SK-N-MC (cell line): ENCODE data around the gene UGDH.

Source experiments
- DNase-seq: peaks from one replicate; pipeline ENCODE4 v3.0.0-alpha.2; 2011; ENCODE audit warnings: low read depth, low spot score
- H3K27ac ChIP-seq: fragments of 200-600 bp; sonication (generic); 2 replicates; pipeline ENCODE4 v1.5.1; 2016; ENCODE audit warnings: mixed run types
- H3K36me3 ChIP-seq: fragments of 200-600 bp; sonication (generic); 2 replicates; pipeline ENCODE4 v1.6.1; 2017; ENCODE audit warnings: antibody characterized with exemption, low read length, mixed read lengths; ENCODE audit not compliant: insufficient read depth
- H3K4me3 ChIP-seq: fragments of 200-600 bp; sonication (generic); 2 replicates; pipeline ENCODE4 v1.5.1; 2016
- H3K9ac ChIP-seq: fragments of 200-600 bp; sonication (generic); 2 replicates; pipeline ENCODE4 v1.8.0; 2017; ENCODE audit warnings: mixed run types, mixed read lengths; ENCODE audit not compliant: insufficient read length
- H3K9me3 ChIP-seq: fragments of 200-600 bp; sonication (generic); 2 replicates; pipeline ENCODE4 v1.6.1; 2017; ENCODE audit warnings: low read depth, mild to moderate bottlenecking, antibody characterized with exemption, low read length, moderate library complexity, mixed read lengths
- EZH2 ChIP-seq: fragments of 200-600 bp; sonication (generic); IDR thresholded peaks from one replicate; pipeline ENCODE4 v1.6.1; 2017; ENCODE audit warnings: antibody characterized with exemption
- FOXP2 ChIP-seq: optimal IDR thresholded peaks from 2 replicates; pipeline ENCODE3; 2011; ENCODE audit warnings: mild to moderate bottlenecking, moderate library complexity; ENCODE audit not compliant: insufficient read depth; ENCODE audit errors: extremely low read length, control extremely low read depth
- POLR2AphosphoS5 ChIP-seq: IDR thresholded peaks from 2 replicates; pipeline ENCODE4 v1.6.1; 2012; ENCODE audit warnings: mild to moderate bottlenecking, low read depth, low read length, borderline replicate concordance

UGDH gene

GRCh38 chr4:39527296-39528060 is at the start of gene UGDH:
TSS of gene UGDH (minus strand) at chr4:39527439. CDS start at chr4:39521512, 5,927 bp downstream.
- Histone ChIP-seq H3K9ac (peak within 1 kb of the TSS; percentile 96), H3K9me3 (no peaks in the 10 kb centered on the region), H3K36me3 (no peaks in the 10 kb centered on the region), H3K27ac (0 out of 2 replicates have a peak within 1 kb of the TSS, but pooled peaks have one; percentile 34), H3K4me3 (peak within 1 kb of the TSS; percentile 99)
- peak; percentile 64 for DNase-seq
- TF ChIP-seq EZH2, result no peak
- peak; percentile 87 for TF ChIP-seq POLR2AphosphoS5
- peak; percentile 34 for TF ChIP-seq FOXP2

- Histone ChIP-seq H3K36me3 (no peaks in the 10 kb centered on the region), H3K4me3 (no peak overlapping the region), H3K9me3 (no peaks in the 10 kb centered on the region), H3K27ac (no peak overlapping the region), H3K9ac (no peak overlapping the region)
- DNase-seq, result no peak
- no peak for TF ChIP-seq POLR2AphosphoS5
- no peak for TF ChIP-seq FOXP2
Measured at GRCh38 chr4:39574946-39575345, 47.7 kb upstream of the UGDH start.

- Histone ChIP-seq H3K36me3 (no peaks in the 10 kb centered on the region), H3K9me3 (no peaks in the 10 kb centered on the region), H3K9ac (no peak overlapping the region), H3K27ac (no peak overlapping the region), H3K4me3 (no peak overlapping the region)
- TF ChIP-seq EZH2 (no peak), POLR2AphosphoS5 (no peak), FOXP2 (no peak)
- DNase-seq, result no peak
Measured at GRCh38 chr4:39571504-39571903, 44.3 kb upstream of the UGDH start.

- H3K9ac ChIP-seq, result no peak overlapping the region
- H3K36me3 ChIP-seq, result no peaks in the 10 kb centered on the region
- H3K4me3 ChIP-seq, result no peak overlapping the region
- no peak for DNase-seq
- H3K9me3 ChIP-seq, result no peaks in the 10 kb centered on the region
- H3K27ac ChIP-seq, result no peak overlapping the region
- TF ChIP-seq POLR2AphosphoS5 (no peak), EZH2 (no peak), FOXP2 (no peak)
Measured at GRCh38 chr4:39571054-39571453, 43.8 kb upstream of the UGDH start.

GRCh38 chr4:39569209-39569608 is 42.0 kb upstream of the UGDH start:
- no peaks in the 10 kb centered on the region for H3K9me3 ChIP-seq
- no peak overlapping the region for H3K4me3 ChIP-seq
- no peak overlapping the region for H3K27ac ChIP-seq
- H3K9ac ChIP-seq, result no peak overlapping the region
- TF ChIP-seq POLR2AphosphoS5 (no peak), FOXP2 (no peak), EZH2 (no peak)
- no peak for DNase-seq
- peaks cover 7% of the 10 kb centered on the region; the same call in 1 of the 2 replicates for H3K36me3 ChIP-seq

- no peak overlapping the region for H3K27ac ChIP-seq
Measured at GRCh38 chr4:39568805-39569204, 41.6 kb upstream of the UGDH start.

GRCh38 chr4:39565878-39566600 is 38.8 kb upstream of the UGDH start:
- H3K27ac ChIP-seq, result no peak overlapping the region
- no peak for DNase-seq
- H3K4me3 ChIP-seq, result no peak overlapping the region
- H3K36me3 ChIP-seq, result peaks cover 7% of the 10 kb centered on the region; the same call in 1 of the 2 replicates
- no peaks in the 10 kb centered on the region for H3K9me3 ChIP-seq
- H3K9ac ChIP-seq, result no peak overlapping the region
- TF ChIP-seq FOXP2, result no peak
- TF ChIP-seq EZH2, result no peak
- no peak for TF ChIP-seq POLR2AphosphoS5

More at GRCh38 chr4:39568805-39569204, 41.6 kb upstream of the UGDH start:
- no peak for TF ChIP-seq EZH2
- TF ChIP-seq POLR2AphosphoS5, result no peak
- TF ChIP-seq FOXP2, result no peak
- H3K4me3 ChIP-seq, result no peak overlapping the region
- peaks cover 7% of the 10 kb centered on the region; the same call in 1 of the 2 replicates for H3K36me3 ChIP-seq
- H3K9me3 ChIP-seq, result no peaks in the 10 kb centered on the region
- no peak for DNase-seq
- no peak overlapping the region for H3K9ac ChIP-seq

GRCh38 chr4:39563346-39563847 is 36.2 kb upstream of the UGDH start:
- Histone ChIP-seq H3K4me3 (no peak overlapping the region), H3K36me3 (peaks cover 7% of the 10 kb centered on the region; the same call in 1 of the 2 replicates), H3K9me3 (no peaks in the 10 kb centered on the region), H3K9ac (no peak overlapping the region), H3K27ac (0 out of 2 replicates have a peak overlapping the region, but pooled peaks have one; percentile 29)
- TF ChIP-seq FOXP2, result no peak
- TF ChIP-seq POLR2AphosphoS5, result no peak
- TF ChIP-seq EZH2, result no peak
- DNase-seq, result no peak
